Measurements from ENCODE around the gene CSGALNACT2.

GRCh38 chr10:43158636-43159035 lies 20.4 kb downstream of the CSGALNACT2 start:
- TF ChIP-seq POLR2A (IDR thresholded peaks at IDR 0.05; ENCODE audit: low read length) (no peak), GATA1 (IDR thresholded peaks at IDR 0.05; ENCODE audit: low read depth, low read length) (no peak)

Data from erythroblast (primary cell).